AG04450 (cell line): ENCODE results near the gene SYP. TPM values are rescaled to one million over a fixed set of nuclear protein-coding genes. Genes with fewer than 3 reads are reported as not detected.

Experiments used
- CTCF ChIA-PET: fragments of 300-600, 350-600 bp; formaldehyde crosslinking; extraction: SDS; loops from one replicate; lab custom pipeline; 2022; ENCODE audit warnings: antibody characterized with exemption, inconsistent platforms; lab: Charles Lee
- POLR2A ChIA-PET: fragments of 350-600 bp; formaldehyde crosslinking; extraction: SDS; loops from one replicate; lab custom pipeline; 2021; ENCODE audit warnings: antibody characterized with exemption, inconsistent platforms; lab: Yijun Ruan, JAX
- DNase-seq: peaks from one replicate; pipeline ENCODE4 v3.0.0-alpha.2; 2011; ENCODE audit warnings: low read depth, low spot score
- H3K27ac ChIP-seq: one replicate; pipeline ENCODE4 v1.5.1; 2012; ENCODE audit warnings: low read depth, low read length, control low read depth
- H3K27me3 ChIP-seq: one replicate; pipeline ENCODE4 v1.6.0; 2012; ENCODE audit warnings: low read length; ENCODE audit not compliant: control insufficient read depth, insufficient read depth
- H3K4me3 ChIP-seq: 2 replicates; pipeline ENCODE4 v1.5.1; 2011; ENCODE audit warnings: mild to moderate bottlenecking, low read depth, low read length, control low read depth
- H3K9me3 ChIP-seq: 2 replicates; pipeline ENCODE4 v1.5.1; 2012; ENCODE audit warnings: low read length; ENCODE audit not compliant: control insufficient read depth, insufficient read depth
- polyA plus RNA-seq: library from polyadenylated mRNA; depleted of rRNA; stranded (reverse); fragments of >200 nt; gene quantifications from 2 replicates; pipeline ENCODE4 v1.2.3, GENCODE V29; 2011
- TF ChIP-seq, protein P1 (sequence below): IDR thresholded peaks from 2 replicates; pipeline ENCODE4 v1.5.1; 2011; ENCODE audit warnings: low read depth, low read length, control low read depth, inconsistent platforms

Gene SYP
- polyA plus RNA-seq, 1 experiment = 0.07 TPM

- TF ChIP-seq, protein P1, sequence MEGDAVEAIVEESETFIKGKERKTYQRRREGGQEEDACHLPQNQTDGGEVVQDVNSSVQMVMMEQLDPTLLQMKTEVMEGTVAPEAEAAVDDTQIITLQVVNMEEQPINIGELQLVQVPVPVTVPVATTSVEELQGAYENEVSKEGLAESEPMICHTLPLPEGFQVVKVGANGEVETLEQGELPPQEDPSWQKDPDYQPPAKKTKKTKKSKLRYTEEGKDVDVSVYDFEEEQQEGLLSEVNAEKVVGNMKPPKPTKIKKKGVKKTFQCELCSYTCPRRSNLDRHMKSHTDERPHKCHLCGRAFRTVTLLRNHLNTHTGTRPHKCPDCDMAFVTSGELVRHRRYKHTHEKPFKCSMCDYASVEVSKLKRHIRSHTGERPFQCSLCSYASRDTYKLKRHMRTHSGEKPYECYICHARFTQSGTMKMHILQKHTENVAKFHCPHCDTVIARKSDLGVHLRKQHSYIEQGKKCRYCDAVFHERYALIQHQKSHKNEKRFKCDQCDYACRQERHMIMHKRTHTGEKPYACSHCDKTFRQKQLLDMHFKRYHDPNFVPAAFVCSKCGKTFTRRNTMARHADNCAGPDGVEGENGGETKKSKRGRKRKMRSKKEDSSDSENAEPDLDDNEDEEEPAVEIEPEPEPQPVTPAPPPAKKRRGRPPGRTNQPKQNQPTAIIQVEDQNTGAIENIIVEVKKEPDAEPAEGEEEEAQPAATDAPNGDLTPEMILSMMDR = no peak
- Histone ChIP-seq H3K27me3 (no peaks in the 10 kb centered on the region), H3K27ac (no peak overlapping the region), H3K9me3 (no peaks in the 10 kb centered on the region), H3K4me3 (no peak overlapping the region)
- ChIA-PET CTCF (no interaction called here), POLR2A (no interaction called here)
- no peak for DNase-seq
These were observed 47.4 kb upstream of the SYP start for GRCh38 chrX:49247346-49247745.

DNA sequence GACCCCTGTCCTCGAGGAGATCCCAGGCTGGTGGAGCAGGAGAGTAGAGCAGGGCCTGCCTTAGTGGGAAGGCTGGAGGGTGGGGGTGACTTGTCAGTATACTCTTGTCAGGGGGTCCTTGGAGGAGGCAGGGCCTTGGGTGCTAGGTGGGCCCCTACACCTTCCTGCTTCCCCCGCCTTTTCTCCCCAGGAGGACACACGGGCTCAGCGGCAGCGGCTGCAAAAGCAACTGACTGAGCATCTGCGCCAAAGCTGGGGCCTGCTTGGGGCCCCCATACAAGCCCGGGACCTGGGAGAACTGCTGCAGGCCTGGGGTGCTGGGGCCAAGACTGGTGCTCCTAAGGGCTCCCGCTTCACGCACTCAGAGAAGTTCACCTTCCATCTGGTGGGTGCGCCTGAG lies 46.5 kb upstream of the SYP start:
- no peak for DNase-seq
- no peaks in the 10 kb centered on the region for H3K9me3 ChIP-seq
- POLR2A ChIA-PET = no interaction called here

DNA sequence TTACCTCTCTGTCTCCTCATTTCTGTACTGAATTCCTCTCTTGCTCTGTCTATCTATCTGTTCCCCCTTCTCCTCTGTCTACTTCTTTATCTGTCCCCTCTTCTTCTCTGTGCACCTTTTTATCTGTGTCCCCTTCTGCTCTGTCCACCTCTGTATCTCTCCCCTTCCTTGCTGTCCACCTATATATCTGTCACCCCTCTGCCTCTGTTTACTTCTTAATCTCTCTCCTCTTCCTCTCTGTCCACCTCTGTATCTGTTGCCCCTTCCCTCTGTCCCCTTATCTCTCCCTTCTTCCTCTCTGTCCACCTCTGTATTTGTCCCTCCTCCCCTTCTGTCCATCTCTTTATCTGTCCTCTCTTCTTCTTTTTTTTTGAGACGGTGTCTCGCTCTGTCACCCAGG lies 44.2 kb upstream of the SYP start:
- Histone ChIP-seq H3K27me3 (no peaks in the 10 kb centered on the region), H3K4me3 (no peak overlapping the region), H3K27ac (no peak overlapping the region), H3K9me3 (no peaks in the 10 kb centered on the region)
- ChIA-PET POLR2A (no interaction called here), CTCF (no interaction called here)
- TF ChIP-seq, protein P1 = no peak
- DNase-seq = no peak

More for the DNA sequence above, 46.5 kb upstream of the SYP start:
- CTCF ChIA-PET = no interaction called here
- TF ChIP-seq, protein P1 = no peak
- H3K27me3 ChIP-seq = no peaks in the 10 kb centered on the region
- no peak overlapping the region for H3K27ac ChIP-seq
- H3K4me3 ChIP-seq = no peak overlapping the region

GRCh38 chrX:49243166-49243565 lies 43.2 kb upstream of the SYP start:
- Histone ChIP-seq H3K4me3 (no peak overlapping the region), H3K27ac (no peak overlapping the region), H3K27me3 (no peaks in the 10 kb centered on the region), H3K9me3 (no peaks in the 10 kb centered on the region)
- POLR2A ChIA-PET = interaction anchor here (0.5 kb wide), 1 partner anchor 29 kb away, joined by 4 read pairs; no protein-coding TSS in a partner anchor
- TF ChIP-seq, protein P1 = no peak
- CTCF ChIA-PET = no interaction called here
- no peak for DNase-seq

DNA sequence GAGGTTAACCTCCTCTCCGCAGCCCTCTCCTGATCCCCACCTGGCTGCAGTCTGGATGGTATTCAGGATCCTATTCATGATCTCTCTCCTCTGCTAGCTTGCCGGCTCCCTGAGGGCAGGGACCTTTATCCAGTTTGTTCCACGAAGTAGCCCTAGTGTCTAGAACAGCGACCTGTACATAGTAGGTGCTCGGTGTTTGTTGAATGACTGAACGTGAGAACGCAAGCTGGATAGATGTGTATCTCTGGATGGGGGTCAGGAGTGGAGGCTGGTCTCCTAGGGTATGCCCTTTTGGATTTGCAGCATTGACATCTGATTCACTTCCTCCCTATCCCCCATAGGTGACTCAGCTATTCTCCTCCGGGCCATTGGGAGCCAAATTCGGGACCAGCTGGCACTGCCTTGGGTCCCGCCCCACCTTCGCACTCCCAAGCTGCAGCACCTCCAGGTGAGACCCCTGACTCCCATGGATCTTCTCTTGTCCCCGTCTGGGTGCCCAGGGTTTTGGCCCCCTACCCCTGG lies 42.6 kb upstream of the SYP start:
- CTCF ChIA-PET = interaction anchor here (1.3 kb wide), 1 partner anchor 50 kb away, joined by 3 read pairs; no protein-coding TSS in a partner anchor
- POLR2A ChIA-PET = interaction anchor here (0.5 kb wide), 1 partner anchor 30 kb away, joined by 4 read pairs; no protein-coding TSS in a partner anchor
- TF ChIP-seq, protein P1 = no peak
- Histone ChIP-seq H3K27ac (no peak overlapping the region), H3K27me3 (no peaks in the 10 kb centered on the region), H3K9me3 (no peaks in the 10 kb centered on the region), H3K4me3 (no peak overlapping the region)
- DNase-seq = no peak
